ENCODE measurements around the gene PRELID3B. TPM values are rescaled to one million over a fixed set of nuclear protein-coding genes. Genes with fewer than 3 reads are reported as not detected.

Gene PRELID3B
- total and polyA plus RNA-seq, 8 donors: 49.6 to 63.1 (median 55.3) TPM

- Histone ChIP-seq H3K27me3 (no peaks in the 10 kb centered on the region), H3K9me3 (no peaks in the 10 kb centered on the region), H3K27ac (no peak overlapping the region), H3K4me3 (no peak overlapping the region), H3K36me3 (peaks cover 0 to 21% of the 10 kb centered on the region in 2 donors), H3K4me1 (peaks cover 0 to 8% of the 10 kb centered on the region in 2 donors)
- no peak for TF ChIP-seq CTCF (IDR thresholded peaks at IDR 0.05)
- ATAC-seq (no peak), DNase-seq (no peak)
- intact Hi-C loops (cut with DNase I): no loop called here
Measured at GRCh38 chr20:59018817-59019216, 23.8 kb downstream of the PRELID3B start.

- Histone ChIP-seq H3K27me3 (no peaks in the 10 kb centered on the region), H3K36me3 (peaks cover 0 to 9% of the 10 kb centered on the region in 2 donors), H3K4me1 (peaks cover 0 to 8% of the 10 kb centered on the region in 2 donors), H3K9me3 (no peaks in the 10 kb centered on the region), H3K27ac (no peak overlapping the region), H3K4me3 (no peak overlapping the region)
- no peak for ATAC-seq
- TF ChIP-seq CTCF (IDR thresholded peaks at IDR 0.05): no peak
- no peak for DNase-seq
- intact Hi-C loops (cut with DNase I): no loop called here
Measured at GRCh38 chr20:59017493-59018231, 24.9 kb downstream of the PRELID3B start.

GRCh38 chr20:59016795-59017492 lies 25.6 kb downstream of the PRELID3B start:
- Histone ChIP-seq H3K4me1 (peaks cover 0 to 8% of the 10 kb centered on the region in 2 donors), H3K27ac (no peak overlapping the region), H3K27me3 (no peaks in the 10 kb centered on the region), H3K9me3 (no peaks in the 10 kb centered on the region), H3K4me3 (no peak overlapping the region), H3K36me3 (peaks cover 0 to 4% of the 10 kb centered on the region in 2 donors)
- ATAC-seq (no peak), DNase-seq (no peak)
- intact Hi-C loops (cut with DNase I): no loop called here
- no peak for TF ChIP-seq CTCF (IDR thresholded peaks at IDR 0.05)

GRCh38 chr20:59015812-59016711 lies 26.5 kb downstream of the PRELID3B start:
- TF ChIP-seq CTCF (IDR thresholded peaks at IDR 0.05): no peak
- Histone ChIP-seq H3K27ac (no peak overlapping the region), H3K4me3 (no peak overlapping the region), H3K27me3 (no peaks in the 10 kb centered on the region), H3K9me3 (no peaks in the 10 kb centered on the region), H3K4me1 (peaks cover 0 to 14% of the 10 kb centered on the region in 2 donors), H3K36me3 (peaks cover 0 to 4% of the 10 kb centered on the region in 2 donors)
- DNase-seq: no peak
- ATAC-seq: no peak
- intact Hi-C loops (cut with DNase I): no loop called here
